Astrocyte (in vitro differentiated cells and primary cell): ENCODE results near the gene STK39. TPM values are rescaled to one million over a fixed set of nuclear protein-coding genes. Genes with fewer than 3 reads are reported as not detected.

Experiments used
- DNase-seq: peaks from one replicate; pipeline ENCODE4 v3.0.0-alpha.2; 2010; ENCODE audit warnings: low read depth
- FAIRE-seq: peaks from 2 replicates; lab custom pipeline; 2011; peaks lifted over from hg19 to GRCh38; lab: Jason Lieb, UNC
- H2AFZ ChIP-seq: 2 replicates; pipeline ENCODE4 v1.6.0; 2012; ENCODE audit warnings: low read depth, low read length, inconsistent platforms
- H3K27ac ChIP-seq: 2 replicates; pipeline ENCODE4 v1.5.1; 2011; ENCODE audit warnings: low read depth, low read length, inconsistent platforms
- H3K27me3 ChIP-seq: 2 replicates; pipeline ENCODE4 v1.6.0; 2011; ENCODE audit warnings: low read length, inconsistent platforms; ENCODE audit not compliant: insufficient read depth
- H3K36me3 ChIP-seq: 2 replicates; pipeline ENCODE4 v1.5.1; 2011; ENCODE audit warnings: low read length, inconsistent platforms; ENCODE audit not compliant: insufficient read depth
- H3K4me1 ChIP-seq: 2 replicates; pipeline ENCODE4 v1.5.1; 2011; ENCODE audit warnings: low read length, inconsistent platforms; ENCODE audit not compliant: insufficient read depth
- H3K4me2 ChIP-seq: 2 replicates; pipeline ENCODE4 v1.6.0; 2012; ENCODE audit warnings: low read length, inconsistent platforms
- H3K4me3 ChIP-seq: 2 replicates; pipeline ENCODE4 v1.5.1; 2011; ENCODE audit warnings: low read depth, mild to moderate bottlenecking, low read length, inconsistent platforms; ENCODE audit not compliant: insufficient read depth
- H3K79me2 ChIP-seq: 2 replicates; pipeline ENCODE4 v1.6.0; 2012; ENCODE audit warnings: mild to moderate bottlenecking, low read length, inconsistent platforms; ENCODE audit not compliant: insufficient read depth
- H3K9ac ChIP-seq: 2 replicates; pipeline ENCODE4 v1.6.0; 2012; ENCODE audit warnings: mild to moderate bottlenecking, low read length, inconsistent platforms
- H3K9me3 ChIP-seq: 2 replicates; pipeline ENCODE4 v1.5.1; 2012; ENCODE audit warnings: low read depth, mild to moderate bottlenecking, low read length, inconsistent platforms; ENCODE audit not compliant: insufficient read depth
- H4K20me1 ChIP-seq: 2 replicates; pipeline ENCODE4 v1.6.0; 2012; ENCODE audit warnings: low read length, inconsistent platforms; ENCODE audit not compliant: insufficient read depth
- H3K27ac Mint-ChIP-seq: one replicate; pipeline ENCODE4 v1.8.0; 2021; ENCODE audit warnings: mild to moderate bottlenecking, mixed read lengths; ENCODE audit not compliant: unreplicated experiment
- H3K27me3 Mint-ChIP-seq: one replicate; pipeline ENCODE4 v1.8.0; 2021; ENCODE audit warnings: low read depth, mixed read lengths; ENCODE audit not compliant: unreplicated experiment
- H3K36me3 Mint-ChIP-seq: one replicate; pipeline ENCODE4 v1.8.0; 2021; ENCODE audit warnings: low read depth, mixed read lengths; ENCODE audit not compliant: unreplicated experiment
- H3K4me1 Mint-ChIP-seq: one replicate; pipeline ENCODE4 v1.8.0; 2021; ENCODE audit warnings: low read depth, mixed read lengths; ENCODE audit not compliant: unreplicated experiment
- H3K4me3 Mint-ChIP-seq: one replicate; pipeline ENCODE4 v1.8.0; 2021; ENCODE audit warnings: mild to moderate bottlenecking, moderate library complexity, mixed read lengths; ENCODE audit not compliant: unreplicated experiment
- H3K9me3 Mint-ChIP-seq: one replicate; pipeline ENCODE4 v1.8.0; 2021; ENCODE audit warnings: mild to moderate bottlenecking, mixed read lengths; ENCODE audit not compliant: unreplicated experiment
- CTCF ChIP-seq: IDR thresholded peaks from 2 replicates; pipeline ENCODE4 v1.5.1; 2011; ENCODE audit warnings: low read depth, mild to moderate bottlenecking, inconsistent platforms, low read length, moderate library complexity; ENCODE audit not compliant: insufficient read depth
- EZH2 ChIP-seq: IDR thresholded peaks from 2 replicates; pipeline ENCODE4 v1.6.1; 2012; ENCODE audit warnings: mild to moderate bottlenecking, low read length, inconsistent platforms; ENCODE audit not compliant: insufficient read depth
- total RNA-seq: library from RNA; stranded (reverse); gene quantifications from 2 replicates; pipeline ENCODE4 v1.2.1, GENCODE V29; 2021

STK39 gene
- total RNA-seq, 1 donor from 2014 or later: 23.4 TPM

GRCh38 chr2:168072626-168073303, 174.6 kb downstream of the STK39 start:
- Histone ChIP-seq H3K36me3 (no peaks in the 10 kb centered on the region), H3K79me2 (no peaks in the 10 kb centered on the region), H3K9me3 (no peaks in the 10 kb centered on the region), H3K27ac (no peak overlapping the region), H3K9ac (no peak overlapping the region), H2AFZ (no peak overlapping the region), H3K4me1 (no peaks in the 10 kb centered on the region), H3K27me3 (no peaks in the 10 kb centered on the region), H3K4me2 (no peak overlapping the region), H4K20me1 (no peaks in the 10 kb centered on the region), H3K4me3 (no peak overlapping the region)
- no peaks in the 10 kb centered on the region for H3K27me3 Mint-ChIP-seq
- no peak overlapping the region for H3K27ac Mint-ChIP-seq
- no peaks in the 10 kb centered on the region for H3K4me1 Mint-ChIP-seq
- DNase-seq (no peak), FAIRE-seq (no peak)
- H3K36me3 Mint-ChIP-seq: peaks cover 2% of the 10 kb centered on the region
- TF ChIP-seq CTCF: no peak
- H3K4me3 Mint-ChIP-seq: no peak overlapping the region
- H3K9me3 Mint-ChIP-seq: no peaks in the 10 kb centered on the region

- H3K27ac ChIP-seq: no peak overlapping the region
- H3K4me1 ChIP-seq: no peaks in the 10 kb centered on the region
- H3K4me2 ChIP-seq: no peak overlapping the region
These were observed 183.1 kb downstream of the STK39 start for GRCh38 chr2:168064011-168064998.

More at GRCh38 chr2:168064011-168064998, 183.1 kb downstream of the STK39 start:
- Histone ChIP-seq H3K9me3 (no peaks in the 10 kb centered on the region), H4K20me1 (no peaks in the 10 kb centered on the region), H3K9ac (no peak overlapping the region), H3K27me3 (no peaks in the 10 kb centered on the region), H2AFZ (no peak overlapping the region), H3K4me3 (no peak overlapping the region), H3K36me3 (no peaks in the 10 kb centered on the region), H3K79me2 (no peaks in the 10 kb centered on the region)
- TF ChIP-seq CTCF (no peak), EZH2 (no peak)
- peaks cover 9% of the 10 kb centered on the region for H3K4me1 Mint-ChIP-seq
- no peak overlapping the region for H3K27ac Mint-ChIP-seq
- DNase-seq: no peak
- H3K4me3 Mint-ChIP-seq: no peak overlapping the region
- no peaks in the 10 kb centered on the region for H3K27me3 Mint-ChIP-seq
- FAIRE-seq: no peak
- H3K36me3 Mint-ChIP-seq: peaks cover 14% of the 10 kb centered on the region
- no peaks in the 10 kb centered on the region for H3K9me3 Mint-ChIP-seq
